MG63 (cell line): ENCODE data around the gene SELENOO. TPM values are rescaled to one million over a fixed set of nuclear protein-coding genes. Genes with fewer than 3 reads are reported as not detected.

Experiments
- DNase-seq: peaks from one replicate; pipeline ENCODE4 v3.0.0-alpha.2; 2020
- H3K27me3 ChIP-seq: fragments of 250-450 bp; sonication (Bioruptor Pico); 2 replicates; pipeline ENCODE4 v1.5.1; 2020; ENCODE audit warnings: mild to moderate bottlenecking, moderate library complexity
- H3K36me3 ChIP-seq: fragments of 250-450 bp; sonication (Bioruptor Pico); 2 replicates; pipeline ENCODE4 v1.5.1; 2020; ENCODE audit warnings: mild to moderate bottlenecking, moderate library complexity
- H3K4me3 ChIP-seq: fragments of 250-450 bp; sonication (Bioruptor Pico); 2 replicates; pipeline ENCODE4 v1.5.1; 2020; ENCODE audit warnings: mild to moderate bottlenecking, moderate library complexity
- H3K9me3 ChIP-seq: fragments of 250-450 bp; sonication (Bioruptor Pico); 2 replicates; pipeline ENCODE4 v1.5.1; 2020; ENCODE audit warnings: mild to moderate bottlenecking, moderate library complexity
- total RNA-seq: library from RNA; depleted of rRNA; stranded (reverse); fragments of >200 nt; shearing (Covaris generic); gene quantifications from 2 replicates; pipeline ENCODE4 v1.2.3, GENCODE V29; 2014; ENCODE audit warnings: low replicate concordance

Gene SELENOO
- total RNA-seq, 1 experiment from 2014 or later: 13.8 TPM

- Histone ChIP-seq H3K27me3 (no peaks in the 10 kb centered on the region), H3K36me3 (peaks cover 41% of the 10 kb centered on the region), H3K4me3 (peak overlapping the region; percentile 68), H3K9me3 (no peaks in the 10 kb centered on the region)
- DNase-seq: no peak
Measured at GRCh38 chr22:50250249-50250554, 49.4 kb downstream of the SELENOO start.

- peak within 1 kb of the TSS; percentile 68 for H3K4me3 ChIP-seq
- no peaks in the 10 kb centered on the region for H3K9me3 ChIP-seq
- DNase-seq: peak; percentile 85
- H3K27me3 ChIP-seq: no peaks in the 10 kb centered on the region
- H3K36me3 ChIP-seq: peaks cover 38% of the 10 kb centered on the region
Measured at GRCh38 chr22:50250555-50251476, 50.0 kb downstream of the SELENOO start, which contains the start of gene HDAC10. Gene HDAC10, minus strand, starts transcription at chr22:50251265. Its CDS starts 233 bp downstream, at chr22:50251032.

- DNase-seq: no peak
- H3K36me3 ChIP-seq: peaks cover 36% of the 10 kb centered on the region
- peak overlapping the region; percentile 68 for H3K4me3 ChIP-seq
- H3K27me3 ChIP-seq: no peaks in the 10 kb centered on the region
- H3K9me3 ChIP-seq: no peaks in the 10 kb centered on the region
Measured at GRCh38 chr22:50251477-50252081, 50.8 kb downstream of the SELENOO start.

GRCh38 chr22:50252082-50253045, 51.6 kb downstream of the SELENOO start:
- Histone ChIP-seq H3K4me3 (no peak overlapping the region), H3K27me3 (no peaks in the 10 kb centered on the region), H3K9me3 (no peaks in the 10 kb centered on the region), H3K36me3 (peaks cover 34% of the 10 kb centered on the region)
- DNase-seq: peak; percentile 71

GRCh38 chr22:50253046-50253915, 52.5 kb downstream of the SELENOO start:
- H3K4me3 ChIP-seq: no peak overlapping the region
- H3K27me3 ChIP-seq: no peaks in the 10 kb centered on the region
- DNase-seq: no peak
- no peaks in the 10 kb centered on the region for H3K9me3 ChIP-seq
- H3K36me3 ChIP-seq: peaks cover 40% of the 10 kb centered on the region

- Histone ChIP-seq H3K27me3 (no peaks in the 10 kb centered on the region), H3K36me3 (peaks cover 35% of the 10 kb centered on the region)
- no peak for DNase-seq
Measured at GRCh38 chr22:50253941-50254340, 53.1 kb downstream of the SELENOO start.

GRCh38 chr22:50255099-50255498, 54.3 kb downstream of the SELENOO start:
- Histone ChIP-seq H3K9me3 (no peaks in the 10 kb centered on the region), H3K4me3 (no peak overlapping the region), H3K36me3 (peaks cover 27% of the 10 kb centered on the region), H3K27me3 (no peaks in the 10 kb centered on the region)
- no peak for DNase-seq

More at GRCh38 chr22:50253941-50254340, 53.1 kb downstream of the SELENOO start:
- H3K9me3 ChIP-seq: no peaks in the 10 kb centered on the region
- no peak overlapping the region for H3K4me3 ChIP-seq

GRCh38 chr22:50255607-50256006, 54.8 kb downstream of the SELENOO start:
- H3K36me3 ChIP-seq: peaks cover 26% of the 10 kb centered on the region
- no peaks in the 10 kb centered on the region for H3K9me3 ChIP-seq
- H3K27me3 ChIP-seq: no peaks in the 10 kb centered on the region
- DNase-seq: no peak
- no peak overlapping the region for H3K4me3 ChIP-seq

GRCh38 chr22:50256258-50256862, 55.5 kb downstream of the SELENOO start:
- H3K4me3 ChIP-seq: no peak overlapping the region
- no peaks in the 10 kb centered on the region for H3K9me3 ChIP-seq
- H3K27me3 ChIP-seq: no peaks in the 10 kb centered on the region
- no peak for DNase-seq
- H3K36me3 ChIP-seq: peaks cover 26% of the 10 kb centered on the region

GRCh38 chr22:50257041-50257440, 56.2 kb downstream of the SELENOO start:
- no peaks in the 10 kb centered on the region for H3K27me3 ChIP-seq
- H3K4me3 ChIP-seq: no peak overlapping the region
- DNase-seq: no peak
- no peaks in the 10 kb centered on the region for H3K9me3 ChIP-seq
- H3K36me3 ChIP-seq: peaks cover 26% of the 10 kb centered on the region

- H3K9me3 ChIP-seq: no peaks in the 10 kb centered on the region
- H3K36me3 ChIP-seq: peaks cover 26% of the 10 kb centered on the region
- DNase-seq: no peak
- H3K4me3 ChIP-seq: no peak overlapping the region
- H3K27me3 ChIP-seq: no peaks in the 10 kb centered on the region
Measured at GRCh38 chr22:50257451-50258360, 56.9 kb downstream of the SELENOO start.

- no peaks in the 10 kb centered on the region for H3K27me3 ChIP-seq
- no peak for DNase-seq
- H3K36me3 ChIP-seq: peaks cover 26% of the 10 kb centered on the region
- H3K4me3 ChIP-seq: no peak overlapping the region
- H3K9me3 ChIP-seq: no peaks in the 10 kb centered on the region
Measured at GRCh38 chr22:50258361-50259292, 57.8 kb downstream of the SELENOO start.

GRCh38 chr22:50259302-50259701, 58.5 kb downstream of the SELENOO start:
- H3K36me3 ChIP-seq: peaks cover 22% of the 10 kb centered on the region
- no peaks in the 10 kb centered on the region for H3K27me3 ChIP-seq
- no peak overlapping the region for H3K4me3 ChIP-seq
- no peak for DNase-seq
- no peaks in the 10 kb centered on the region for H3K9me3 ChIP-seq

- DNase-seq: peak; percentile 48
- Histone ChIP-seq H3K36me3 (peaks cover 18% of the 10 kb centered on the region), H3K27me3 (no peaks in the 10 kb centered on the region), H3K4me3 (peak overlapping the region; percentile 75), H3K9me3 (no peaks in the 10 kb centered on the region)
Measured at GRCh38 chr22:50260434-50260800, 59.6 kb downstream of the SELENOO start.
